Measurements from ENCODE around the gene UBE2N.
A peak's percentile ranks its signal among the peaks of the same experiment; 100 is the strongest.

UBE2N gene

GRCh38 chr12:93379326-93379980, 62.3 kb downstream of the UBE2N start:
- no peak for DNase-seq

- no peak for DNase-seq
Observed at GRCh38 chr12:93378998-93379325, 62.8 kb downstream of the UBE2N start.

DNA sequence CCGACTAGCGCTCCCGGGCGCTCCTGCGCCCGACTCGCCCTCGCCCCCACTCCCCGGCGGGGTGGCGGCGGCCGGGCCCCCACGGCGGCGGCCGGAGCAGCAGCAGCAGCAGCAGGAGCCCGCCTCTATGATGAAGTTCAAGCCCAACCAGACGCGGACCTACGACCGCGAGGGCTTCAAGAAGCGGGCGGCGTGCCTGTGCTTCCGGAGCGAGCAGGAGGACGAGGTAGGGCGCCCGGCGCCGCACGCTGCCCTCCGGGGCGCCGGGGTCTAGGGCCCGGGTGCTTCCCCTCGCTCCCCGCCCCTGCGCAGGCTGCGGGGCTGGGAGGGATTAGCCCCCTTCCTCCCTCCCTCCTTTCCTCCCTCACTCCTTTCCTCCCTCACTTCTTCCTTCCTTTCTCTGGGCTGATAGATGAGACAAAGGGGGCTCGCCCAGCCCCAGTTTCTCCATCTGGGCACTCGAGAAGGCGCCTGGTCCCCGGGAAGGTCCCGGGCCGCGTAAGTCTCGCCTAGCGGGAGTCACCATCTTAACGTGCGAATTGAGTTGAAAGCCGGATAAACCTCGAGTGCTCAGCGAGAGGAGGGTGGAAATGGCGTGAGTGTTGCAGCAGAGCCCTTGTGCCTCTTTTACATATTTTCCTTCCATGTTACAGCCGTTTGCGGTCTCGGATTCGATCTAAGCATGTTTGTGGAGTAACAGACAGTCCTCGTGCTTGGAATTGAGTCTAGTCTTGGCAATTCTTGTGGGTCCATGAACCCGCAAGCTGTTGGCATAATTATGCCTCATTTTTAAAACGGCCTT, 63.4 kb downstream of the UBE2N start:
- peak; percentile 21 for DNase-seq

DNA sequence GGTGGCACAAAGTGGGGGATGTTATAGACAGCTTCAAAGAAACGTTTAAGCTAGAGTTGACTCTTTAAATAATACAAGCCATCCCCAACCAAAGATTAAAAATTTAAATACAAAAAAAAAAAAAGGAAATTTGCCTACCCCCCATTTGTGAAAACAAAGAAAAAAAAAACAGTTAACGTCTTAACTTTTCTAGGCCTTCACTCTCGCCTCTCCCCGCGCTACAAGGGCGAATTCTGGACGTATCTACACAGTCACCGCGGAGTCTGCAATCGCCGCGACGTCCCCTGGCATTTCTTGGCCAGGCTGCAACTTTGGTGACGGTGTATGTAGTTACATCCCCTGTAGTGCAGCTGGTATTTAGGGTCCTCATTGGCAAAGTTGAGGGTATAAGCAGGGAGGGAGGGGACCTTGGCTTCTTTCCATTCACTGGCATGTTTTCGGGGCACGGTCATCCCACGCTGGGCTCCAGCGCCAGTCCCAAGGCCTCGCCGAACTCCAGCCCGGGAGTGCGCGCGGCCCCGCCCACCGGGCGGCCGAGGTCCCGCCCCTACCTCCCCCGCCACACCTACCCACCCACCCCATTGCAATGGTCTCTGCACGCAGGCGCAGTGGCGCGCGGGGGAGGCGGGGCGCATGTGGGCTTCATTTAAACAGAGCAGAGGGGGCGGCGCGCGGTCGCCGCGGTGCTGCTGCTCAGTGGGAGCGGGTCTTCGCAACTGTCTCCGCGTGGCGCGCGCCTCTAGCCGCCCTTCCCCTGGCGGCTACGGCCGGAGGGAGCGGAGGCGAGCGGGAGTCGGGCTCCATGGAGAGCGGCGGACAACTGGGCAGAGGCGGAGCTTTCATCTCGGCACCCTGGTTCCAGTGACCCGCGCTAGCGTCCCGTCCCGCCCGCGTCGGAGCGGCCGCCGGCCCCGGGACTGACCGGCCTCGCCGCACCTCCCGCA, 64.2 kb downstream of the UBE2N start, which contains the start of gene NUDT4:
NUDT4 (plus strand) TSS at position 674 of the 944 bp plus-strand sequence. CDS start 398 bp downstream, outside the sequence.
- peak; percentile 93 for DNase-seq

DNA sequence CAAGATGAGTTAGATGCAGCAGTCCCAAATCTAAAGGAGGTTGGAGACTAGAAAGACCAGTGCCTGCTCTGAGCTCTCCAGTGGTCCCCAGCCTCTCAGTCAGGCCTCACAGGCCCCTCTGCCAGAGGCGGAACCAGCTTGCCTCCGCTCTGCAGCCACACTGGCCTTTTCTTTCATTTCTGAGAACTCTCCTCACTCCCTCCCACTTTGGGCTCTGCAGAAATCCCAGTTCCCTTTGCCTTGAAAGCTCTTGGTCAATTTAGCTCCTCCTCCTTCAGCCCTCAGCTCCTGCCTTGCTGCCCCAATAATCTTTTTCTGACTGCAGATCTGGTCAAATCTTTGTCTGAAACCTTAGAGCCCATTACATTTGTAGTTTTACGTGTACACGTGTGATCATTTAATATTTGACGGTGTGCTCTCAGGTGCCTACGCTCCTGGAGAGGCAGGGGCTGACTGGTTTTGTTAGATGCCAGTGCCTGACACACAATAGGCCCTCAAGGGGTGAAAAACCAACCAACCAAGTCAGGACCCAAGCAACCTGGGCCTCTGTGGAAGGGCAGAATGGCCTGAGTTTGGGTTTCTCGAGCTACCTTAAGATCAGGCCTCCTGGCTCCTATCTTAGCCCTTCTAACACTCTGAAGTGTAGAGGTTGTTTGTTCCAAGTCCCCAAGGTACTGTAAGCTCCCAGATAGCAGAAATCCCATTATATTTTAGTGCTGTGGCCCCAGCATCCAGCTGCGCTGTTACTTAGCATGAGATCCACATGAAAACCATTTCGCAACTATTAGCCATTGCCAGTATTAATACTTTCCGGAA, 65.1 kb downstream of the UBE2N start:
- DNase-seq: peak; percentile 45

- no peak for DNase-seq
Observed at GRCh38 chr12:93375906-93376305, 65.8 kb downstream of the UBE2N start.

DNA sequence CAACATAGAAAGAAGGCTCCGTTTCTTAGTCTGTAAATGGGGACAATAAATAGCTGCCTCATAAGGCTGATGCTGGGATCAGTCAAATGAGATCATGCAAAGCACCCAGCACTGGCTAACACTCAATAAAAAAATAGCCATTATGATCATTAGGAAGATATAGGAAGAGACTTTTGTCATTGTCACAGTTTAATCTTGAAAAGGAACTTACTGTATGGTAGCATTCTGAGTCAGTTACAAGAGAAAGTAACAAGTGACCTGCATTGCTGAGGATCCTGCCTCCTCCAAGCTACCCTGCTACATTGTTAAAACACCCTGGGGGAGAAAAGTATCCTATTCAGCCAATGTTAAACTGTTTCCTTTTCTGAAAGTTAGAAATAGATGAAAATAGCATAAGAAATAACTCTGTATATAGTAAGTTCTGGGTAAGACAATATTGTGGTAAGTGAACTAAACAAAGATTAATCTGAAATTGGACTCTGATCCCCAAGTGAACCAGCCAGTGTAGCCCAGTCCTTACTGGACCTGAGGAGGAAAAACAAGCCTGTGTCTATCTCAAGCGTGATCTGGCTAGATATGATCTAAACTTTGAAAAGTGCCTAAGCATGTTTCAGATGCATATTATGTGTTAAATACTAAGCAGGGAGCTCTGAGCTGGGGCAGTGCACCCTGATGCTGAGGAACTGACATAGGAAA, 67.6 kb downstream of the UBE2N start:
- DNase-seq: no peak

DNA sequence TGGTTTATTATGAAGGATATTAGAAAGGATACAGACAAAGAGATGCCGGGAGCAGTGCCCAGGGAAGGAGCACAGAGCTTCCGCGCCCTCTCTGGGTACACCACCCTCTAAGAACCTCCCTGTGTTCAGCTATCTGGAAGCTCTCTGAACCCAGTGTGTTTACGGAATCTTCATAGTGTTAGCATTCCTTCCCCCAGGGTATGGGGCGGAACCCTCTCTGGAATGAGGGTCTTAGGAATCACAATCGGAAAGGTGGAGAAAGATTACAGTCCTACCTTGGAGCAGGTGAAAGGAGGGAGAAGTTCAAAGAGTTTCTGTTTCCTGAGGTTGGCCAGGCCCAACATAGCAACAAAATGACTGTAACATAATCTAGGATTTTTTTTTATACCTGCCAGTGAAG, 70.8 kb downstream of the UBE2N start:
- no peak for DNase-seq

- DNase-seq: no peak
Observed at GRCh38 chr12:93369505-93369904, 72.2 kb downstream of the UBE2N start.

- DNase-seq: no peak
Observed at GRCh38 chr12:93368766-93369165, 73.0 kb downstream of the UBE2N start.

- no peak for DNase-seq
Observed at GRCh38 chr12:93366422-93366821, 75.3 kb downstream of the UBE2N start.

- no peak for DNase-seq
Observed at GRCh38 chr12:93365616-93366405, 75.9 kb downstream of the UBE2N start.

DNA sequence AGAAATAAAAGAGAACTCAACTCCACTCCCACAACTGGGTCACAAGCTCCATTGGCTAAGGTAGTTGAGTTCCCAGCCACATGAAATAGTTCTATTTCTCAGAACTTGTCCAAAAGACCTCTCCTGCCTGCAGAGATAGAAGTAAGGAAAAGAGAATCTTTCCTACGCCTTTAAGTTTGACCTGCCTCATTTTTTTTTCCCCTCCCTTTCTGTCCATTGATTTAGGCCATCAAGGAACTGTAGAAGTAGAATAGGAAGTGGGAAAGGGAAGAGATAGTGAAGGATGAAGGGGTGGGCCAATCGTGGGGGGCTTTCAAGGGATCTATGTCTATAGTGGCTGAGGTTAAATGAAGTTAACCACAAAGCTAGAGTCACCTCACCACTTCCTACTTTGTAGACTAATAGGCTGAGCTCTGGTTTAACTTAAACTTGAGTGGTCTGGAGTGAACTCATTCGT, 77.9 kb downstream of the UBE2N start:
- DNase-seq: no peak

- DNase-seq: no peak
Observed at GRCh38 chr12:93361151-93361919, 80.4 kb downstream of the UBE2N start.

DNA sequence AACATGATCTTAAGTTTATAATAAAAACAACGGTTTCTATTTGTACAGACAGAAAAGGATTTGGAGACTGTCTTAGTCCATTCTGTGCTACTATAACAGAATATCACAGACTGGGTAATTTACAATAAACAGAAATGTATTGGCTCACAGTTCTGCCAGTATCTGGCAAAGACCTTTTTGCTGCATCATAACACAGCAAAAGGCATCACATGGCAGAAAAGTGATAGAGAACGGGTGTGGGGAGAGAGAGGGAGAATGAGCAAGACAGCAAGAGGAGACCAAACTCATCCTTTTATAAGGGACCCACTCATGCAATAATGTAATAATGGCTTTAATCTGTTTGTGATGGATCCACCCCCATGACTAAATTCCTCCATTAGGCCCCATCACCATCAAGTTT, 81.1 kb downstream of the UBE2N start:
- DNase-seq: no peak

DNA sequence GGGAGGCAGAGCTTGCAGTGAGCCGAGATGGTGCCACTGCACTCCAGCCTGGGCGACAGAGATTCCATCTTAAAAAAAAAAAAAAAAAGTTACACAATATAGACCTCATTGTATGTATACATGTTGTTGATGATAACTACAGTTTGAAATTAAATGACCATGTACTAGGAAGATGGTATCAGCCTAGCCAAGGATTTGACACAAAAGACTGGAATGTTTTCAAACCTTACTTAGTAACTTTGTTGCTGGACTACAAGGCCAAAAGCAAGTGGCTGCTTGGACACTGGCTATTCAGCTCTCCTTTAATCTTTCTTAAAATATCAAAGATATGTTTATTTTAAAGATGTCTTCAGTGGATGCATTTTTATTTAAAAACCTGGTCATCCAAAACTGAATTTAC, 82.9 kb downstream of the UBE2N start:
- no peak for DNase-seq

- DNase-seq: no peak
Observed at GRCh38 chr12:93358058-93358457, 83.7 kb downstream of the UBE2N start.

GRCh38 chr12:93356214-93356613, 85.5 kb downstream of the UBE2N start:
- DNase-seq: no peak

Measured in NCI-H2227 treated with DMSO at 0.1 percent for 48 hours (cell line).